Left renal pelvis (tissue), 4 donors: ENCODE data around the gene CPLX4. TPM values are rescaled to one million over a fixed set of nuclear protein-coding genes. Genes with fewer than 3 reads are reported as not detected.
A peak's percentile ranks its signal among the peaks of the same experiment; 100 is the strongest.

ENCODE experiments used
- DNase-seq, 4 donors: peaks; one replicate each; pipeline ENCODE4 v3.0.0-alpha.2; 2013; ENCODE audit warnings: low read depth in 4 of 4, low spot score in 3 of 4
- polyA plus RNA-seq, 4 donors: library from polyadenylated mRNA; unstranded; fragments of 120-200 nt; gene quantifications; one replicate each; pipeline ENCODE4 v1.2.1, GENCODE V29; 2013; ENCODE audit not compliant: insufficient read length in 4 of 4

CPLX4 gene
- polyA plus RNA-seq, 4 donors, result 0.08 to 0.27 (median 0.14) TPM; not detected in 1

DNA sequence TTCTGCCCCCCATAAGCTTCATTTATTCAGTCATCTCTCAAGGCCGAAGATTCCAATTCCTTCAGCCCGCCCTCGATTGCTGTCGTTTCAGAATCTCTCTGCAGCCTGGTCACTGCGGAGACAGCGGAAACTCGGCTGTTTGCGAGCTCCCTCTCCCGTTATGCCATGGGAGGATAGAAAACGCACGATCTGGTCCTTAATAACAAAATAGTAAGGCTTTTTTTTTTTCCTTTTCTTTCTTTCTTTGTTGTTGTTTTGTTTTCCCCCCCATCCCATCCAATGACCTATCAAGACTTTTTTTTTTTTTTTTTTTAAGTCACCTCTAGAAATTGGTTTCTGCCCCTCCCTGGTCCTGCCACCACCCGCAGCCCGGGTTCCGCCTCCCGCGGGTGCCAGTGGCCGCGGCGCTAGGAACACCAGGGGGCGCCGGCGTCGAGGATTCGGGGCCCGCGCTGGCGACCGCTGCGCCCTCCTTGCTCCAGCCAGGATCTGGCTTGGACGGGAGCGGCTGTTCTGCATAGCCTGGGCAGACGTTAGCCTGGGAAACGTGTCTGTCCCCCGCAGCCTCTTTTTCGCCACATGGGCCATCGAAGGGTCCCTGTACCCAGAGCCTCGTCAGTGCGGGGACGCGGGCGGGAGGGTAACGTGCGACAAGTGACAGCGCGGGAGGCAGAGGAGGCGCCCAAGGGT is 10.1 kb downstream of the CPLX4 start:
- DNase-seq, result peak; percentile 40 to 64 (median 48)

DNA sequence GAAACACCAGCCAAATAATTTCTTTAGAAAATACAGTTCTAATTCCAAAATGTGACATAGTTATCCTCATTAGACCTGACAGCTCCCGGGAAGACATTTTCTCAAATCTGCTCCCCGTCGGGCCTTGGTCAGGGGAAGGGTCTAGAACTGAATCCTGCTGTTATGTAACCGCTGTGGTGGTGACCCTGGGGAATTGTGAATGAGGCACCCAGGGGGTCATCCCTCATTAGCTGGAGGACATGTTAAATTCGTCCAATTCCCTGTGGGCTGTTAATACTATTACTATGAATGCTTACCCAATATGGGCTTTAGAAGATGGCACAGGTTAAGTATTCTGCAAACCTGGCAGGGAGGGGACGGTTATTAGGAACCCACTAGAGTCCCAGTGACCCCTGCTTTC is 11.8 kb downstream of the CPLX4 start:
- DNase-seq, result no peak

- no peak for DNase-seq
Observed at GRCh38 chr18:59305295-59305694, 13.2 kb downstream of the CPLX4 start.

DNA sequence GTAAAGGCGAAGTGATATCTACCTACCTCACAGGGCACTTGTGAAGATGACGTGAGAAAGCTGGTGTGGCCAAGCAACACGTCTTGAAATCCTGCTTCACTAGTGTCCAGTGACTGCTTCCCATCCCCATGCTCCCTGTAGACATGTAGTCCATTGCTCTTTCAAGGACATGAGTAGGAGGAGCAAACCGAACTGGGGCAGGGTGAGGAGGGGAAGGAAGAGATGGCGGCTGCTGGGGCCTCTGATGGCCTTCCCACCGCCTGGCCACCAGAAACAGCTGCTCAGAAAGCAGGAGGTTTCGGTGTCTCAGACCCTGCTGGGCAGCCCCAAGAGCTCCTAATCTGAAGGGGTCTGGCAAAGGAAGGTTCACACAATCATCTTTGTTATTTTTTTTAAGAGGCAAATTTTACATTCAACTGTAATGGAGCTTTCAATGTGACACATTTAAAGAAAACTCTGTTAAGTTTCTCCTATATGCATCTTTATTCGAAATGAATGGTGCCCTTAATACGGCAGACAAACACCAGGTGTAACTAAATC is 14.7 kb downstream of the CPLX4 start:
- DNase-seq, result no peak

- DNase-seq, result no peak
Observed at GRCh38 chr18:59303006-59303405, 15.4 kb downstream of the CPLX4 start.

DNA sequence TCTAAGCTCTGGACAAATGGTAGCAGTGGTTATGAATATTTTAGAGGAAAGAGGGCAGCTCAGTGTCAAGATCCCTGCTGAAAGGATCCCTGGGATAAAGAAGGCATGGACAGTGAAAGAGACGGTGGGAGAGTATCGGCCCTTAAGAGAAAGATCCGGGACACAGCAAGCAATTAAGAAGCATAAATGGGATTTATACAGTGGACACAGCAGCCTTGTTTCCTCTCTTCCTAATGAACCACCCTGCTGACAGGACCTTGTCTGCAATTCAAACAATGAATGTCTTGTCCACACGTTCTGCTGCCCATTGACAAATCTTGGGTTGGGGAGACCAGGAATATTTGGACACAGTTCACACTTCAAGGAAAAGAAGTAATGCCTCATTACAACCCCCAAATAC is 16.5 kb downstream of the CPLX4 start:
- no peak for DNase-seq

DNA sequence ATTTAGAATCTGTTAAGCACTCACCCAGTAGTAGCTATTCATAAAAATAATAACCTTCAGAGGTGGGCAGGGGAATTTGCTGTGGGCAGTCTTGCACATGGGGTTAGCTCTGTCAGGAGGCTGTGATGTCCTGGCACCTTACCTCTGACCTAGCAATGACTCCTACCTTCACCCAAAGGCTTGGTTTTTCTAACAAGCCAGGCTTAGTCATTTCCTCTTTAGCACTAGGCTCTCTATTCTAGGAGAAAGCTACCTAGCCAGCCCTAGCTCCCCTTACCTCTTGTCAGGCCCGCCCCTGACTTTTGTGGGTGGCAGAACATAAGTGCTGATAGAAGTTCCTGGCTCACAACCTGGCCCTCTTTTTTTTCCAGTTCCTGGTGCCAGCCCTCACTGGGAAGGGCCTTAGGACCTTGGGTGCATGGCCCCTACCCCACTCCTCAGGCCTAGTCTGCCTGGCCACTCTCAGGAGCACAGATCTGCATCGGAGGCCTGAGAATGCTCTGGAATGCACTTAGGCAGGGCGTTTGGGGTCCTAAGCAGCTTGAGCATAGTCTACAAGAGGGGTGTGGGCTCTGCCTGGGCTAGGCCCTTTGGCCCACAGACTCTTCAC is 17.7 kb downstream of the CPLX4 start:
- no peak for DNase-seq

- DNase-seq, result no peak
Observed at GRCh38 chr18:59298871-59299270, 19.6 kb downstream of the CPLX4 start.

- DNase-seq, result no peak
Observed at GRCh38 chr18:59293317-59293716, 25.1 kb downstream of the CPLX4 start.

DNA sequence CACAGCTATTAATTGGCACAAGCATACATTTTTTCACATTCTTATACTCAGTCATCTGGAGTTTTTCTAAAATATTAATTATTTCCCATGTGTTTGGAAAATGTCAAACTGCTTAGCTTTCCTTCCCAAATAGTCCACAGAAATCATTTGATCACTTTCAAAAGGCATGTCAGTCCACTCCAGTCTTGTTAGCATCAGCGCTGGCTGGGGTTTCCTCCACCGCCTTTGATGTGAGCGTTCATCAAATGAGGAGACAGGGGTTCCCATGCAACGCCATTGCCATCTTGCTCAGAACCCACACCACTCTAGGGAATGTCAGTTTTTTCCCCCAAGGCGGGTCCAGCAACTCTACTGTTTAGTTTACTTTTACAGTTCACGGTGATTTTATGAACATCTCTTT is 32.1 kb downstream of the CPLX4 start:
- DNase-seq, result no peak

GRCh38 chr18:59282341-59282740 is 36.1 kb downstream of the CPLX4 start:
- no peak for DNase-seq

DNA sequence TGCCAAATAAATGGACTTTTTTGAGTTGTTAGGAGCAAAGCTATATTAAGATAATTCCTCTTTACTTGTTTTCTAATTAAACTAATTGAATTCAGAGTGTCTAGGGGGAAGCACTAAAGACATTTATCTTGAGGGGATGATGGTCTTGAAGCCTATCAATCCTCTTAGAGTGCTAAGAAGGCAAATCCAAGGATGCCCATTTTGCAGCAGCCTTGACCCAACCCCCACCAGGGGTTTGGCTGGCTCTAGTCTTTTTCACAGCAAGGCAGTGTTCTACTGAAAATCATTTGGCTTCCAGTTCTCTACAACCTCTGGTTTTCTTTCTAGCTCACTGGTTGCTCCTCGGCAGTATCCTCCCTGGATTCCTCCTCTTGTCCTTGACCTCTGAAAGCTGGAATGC is 38.7 kb downstream of the CPLX4 start:
- DNase-seq, result no peak

- no peak for DNase-seq
Observed at GRCh38 chr18:59279193-59279592, 39.3 kb downstream of the CPLX4 start.

DNA sequence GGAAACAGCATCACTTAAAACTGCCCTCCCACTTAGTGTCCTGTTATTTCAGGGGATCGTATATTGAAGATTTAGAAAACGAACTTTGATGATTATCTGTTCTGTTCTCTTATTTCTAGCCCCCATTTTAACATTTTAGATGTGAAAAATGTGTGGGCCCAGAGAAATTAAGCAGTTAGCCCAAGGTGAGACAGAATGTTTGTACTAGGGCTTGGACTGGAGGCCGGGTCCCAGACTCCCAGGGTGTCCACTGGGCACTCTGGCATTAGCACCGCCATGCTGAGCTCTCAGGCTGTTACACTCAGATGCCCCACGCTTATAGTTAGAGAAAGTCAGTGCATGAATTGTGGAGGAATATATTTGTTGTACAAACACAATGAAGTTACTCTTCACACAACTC is 39.7 kb downstream of the CPLX4 start:
- no peak for DNase-seq

DNA sequence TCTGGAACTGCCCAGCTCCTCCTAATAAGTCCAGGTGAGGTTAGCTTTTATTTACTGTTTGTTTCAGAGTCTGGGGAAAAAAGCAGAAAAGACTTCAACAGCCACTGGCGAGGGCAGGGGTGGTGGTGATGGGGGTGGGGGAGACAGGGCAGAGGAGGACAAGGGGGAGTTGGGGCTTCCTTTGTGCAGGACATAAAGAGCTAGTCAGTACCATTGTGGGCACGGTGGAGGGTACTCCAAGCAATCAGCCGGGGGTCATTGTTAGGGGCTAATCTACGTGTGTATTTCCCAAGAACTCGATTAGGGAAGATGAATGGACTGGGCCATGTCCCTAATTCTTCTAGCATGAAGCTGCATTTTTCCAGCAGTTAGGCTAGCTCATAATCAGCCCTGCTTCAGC is 42.4 kb downstream of the CPLX4 start:
- DNase-seq, result no peak

GRCh38 chr18:59275406-59275949 is 43.0 kb downstream of the CPLX4 start:
- DNase-seq, result no peak

GRCh38 chr18:59274533-59274928 is 43.9 kb downstream of the CPLX4 start:
- DNase-seq, result no peak

DNA sequence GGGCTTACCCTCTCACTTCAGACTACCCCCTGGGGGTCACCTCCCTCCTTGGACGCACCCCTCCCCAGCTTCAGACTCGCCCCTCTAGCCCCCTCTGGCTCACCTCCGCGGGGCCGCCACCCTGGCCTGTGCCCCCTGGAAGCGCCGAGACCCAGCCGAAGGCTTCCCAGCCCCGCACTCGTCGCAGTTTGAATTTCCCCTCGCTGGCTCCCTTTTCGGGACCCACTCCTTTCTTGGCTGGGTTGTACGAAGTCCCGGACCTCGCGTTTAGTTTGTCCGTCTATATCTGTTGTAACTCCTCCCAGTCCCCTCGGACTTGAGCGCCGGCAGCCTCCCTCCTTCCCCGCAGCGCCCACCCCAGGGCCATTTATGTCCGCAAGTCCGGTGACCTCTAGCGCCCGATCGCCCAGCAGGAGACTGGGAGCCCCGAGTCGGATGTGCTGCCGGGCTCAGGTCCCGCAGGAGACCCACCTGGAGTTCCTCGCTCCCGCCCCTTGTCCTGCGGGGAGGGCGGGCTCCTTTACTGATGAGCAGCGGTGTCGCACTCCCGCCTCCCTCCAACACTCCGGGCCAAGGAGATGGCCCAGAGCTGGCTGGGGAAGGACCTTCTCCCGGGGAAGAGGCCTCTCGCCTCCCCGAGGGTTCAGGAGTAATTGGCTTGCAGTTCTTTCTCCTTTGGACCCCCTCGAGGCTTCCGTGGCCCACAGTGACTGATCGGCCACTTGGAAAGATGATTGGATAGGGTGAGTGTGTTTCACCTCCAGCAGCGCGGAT is 44.5 kb downstream of the CPLX4 start:
- DNase-seq, result no peak

GRCh38 chr18:59272891-59273758 is 45.3 kb downstream of the CPLX4 start, which contains the start of gene RAX:
Gene RAX (minus strand): TSS chr18:59273454. CDS start chr18:59273206, 248 bp downstream.
- DNase-seq, result no peak

- DNase-seq, result no peak
Observed at GRCh38 chr18:59272221-59272888, 46.1 kb downstream of the CPLX4 start.
